Activated naive CD8-positive, alpha-beta T cell treated with anti-CD3 and anti-CD28 coated beads, Interleukin-2, amount 50 U/mL, for 24 hours (primary cell): Measurements from ENCODE around the gene TGFBR3.

ENCODE experiments used
- ATAC-seq: fragments of 150-1000 bp; cut with Tn5 transposase; one replicate; pipeline ENCODE4 v1.10.0; 2021
- DNase-seq: peaks from one replicate; pipeline ENCODE4 v3.0.0; 2021
- H3K27ac Mint-ChIP-seq: one replicate; pipeline ENCODE4 v1.8.0; 2021; ENCODE audit warnings: mild to moderate bottlenecking, mixed read lengths
- H3K27me3 Mint-ChIP-seq: one replicate; pipeline ENCODE4 v1.8.0; 2021; ENCODE audit warnings: mixed read lengths
- H3K36me3 Mint-ChIP-seq: one replicate; pipeline ENCODE4 v1.8.0; 2021; ENCODE audit warnings: low read depth, mixed read lengths
- H3K4me1 Mint-ChIP-seq: one replicate; pipeline ENCODE4 v1.8.0; 2021; ENCODE audit warnings: mixed read lengths
- H3K4me3 Mint-ChIP-seq: one replicate; pipeline ENCODE4 v1.8.0; 2021; ENCODE audit warnings: mild to moderate bottlenecking, moderate library complexity, mixed read lengths
- H3K9me3 Mint-ChIP-seq: one replicate; pipeline ENCODE4 v1.8.0; 2021; ENCODE audit warnings: mixed read lengths

The TGFBR3 gene

DNA sequence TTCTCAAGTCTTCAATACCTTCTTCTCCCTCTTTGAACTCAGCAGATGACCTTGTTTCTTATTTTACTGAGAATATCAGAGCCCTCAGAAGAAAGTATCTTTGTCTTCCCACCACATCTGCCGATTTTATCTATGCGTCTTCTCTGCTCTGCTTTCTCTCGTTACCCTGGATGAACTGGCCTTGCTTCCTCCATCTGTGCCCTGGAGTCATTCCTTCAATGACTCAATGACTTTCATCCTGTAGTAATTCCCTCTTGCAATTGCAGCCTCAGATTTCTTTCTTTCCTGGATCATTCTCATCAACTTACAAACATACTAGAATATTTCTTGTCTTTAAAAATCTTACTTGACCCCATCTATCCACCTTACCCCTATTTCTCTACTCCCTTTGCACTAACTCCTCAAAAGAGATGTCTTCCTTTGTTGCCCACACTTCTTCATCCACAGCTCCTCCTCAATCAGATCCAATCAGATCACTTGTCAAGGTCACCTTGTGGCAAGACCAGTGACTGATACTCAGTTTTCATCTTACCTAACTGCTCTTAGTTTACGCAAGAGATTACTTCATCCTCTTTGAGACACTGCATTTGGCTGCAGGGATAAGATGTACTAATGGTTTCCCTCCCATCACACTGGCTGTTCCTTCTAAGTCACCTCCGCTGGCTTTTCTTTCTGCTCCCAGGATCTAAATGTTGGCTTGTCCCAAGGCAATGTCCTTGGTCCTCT lies 8.2 kb upstream of the TGFBR3 start:
- no peak for DNase-seq
- H3K36me3 Mint-ChIP-seq, result peaks cover 4% of the 10 kb centered on the region
- H3K27me3 Mint-ChIP-seq, result peaks cover 7% of the 10 kb centered on the region
- H3K4me3 Mint-ChIP-seq, result no peak overlapping the region
- no peak for ATAC-seq
- H3K9me3 Mint-ChIP-seq, result peaks cover 5% of the 10 kb centered on the region
- H3K4me1 Mint-ChIP-seq, result peaks cover 52% of the 10 kb centered on the region
- H3K27ac Mint-ChIP-seq, result no peak overlapping the region

- H3K4me1 Mint-ChIP-seq, result peaks cover 53% of the 10 kb centered on the region
- peak overlapping the region; percentile 28 for H3K4me3 Mint-ChIP-seq
- peaks cover 4% of the 10 kb centered on the region for H3K36me3 Mint-ChIP-seq
- peaks cover 5% of the 10 kb centered on the region for H3K9me3 Mint-ChIP-seq
- ATAC-seq (peak; percentile 47), DNase-seq (no peak)
- H3K27me3 Mint-ChIP-seq, result peaks cover 15% of the 10 kb centered on the region
- peak overlapping the region; percentile 31 for H3K27ac Mint-ChIP-seq
Observed at GRCh38 chr1:91891969-91892368, 6.0 kb upstream of the TGFBR3 start.

DNA sequence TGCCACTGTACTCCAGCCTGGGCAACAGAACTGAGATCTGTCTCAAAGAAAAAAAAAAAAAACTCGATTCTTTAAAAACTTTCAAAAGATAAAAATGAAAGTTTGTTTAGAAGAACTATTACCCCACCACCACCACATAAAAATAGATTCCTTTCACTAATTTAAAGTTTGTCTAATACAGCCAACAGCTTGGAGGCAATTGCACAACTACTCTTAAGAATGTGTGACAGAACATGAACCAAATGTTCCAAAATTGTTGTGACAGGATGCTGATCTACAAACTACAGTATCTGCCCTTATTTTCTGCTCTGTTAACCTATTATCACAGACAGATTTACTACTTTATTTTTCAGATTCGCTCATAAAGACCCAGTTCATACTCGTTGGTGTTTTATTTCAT lies 5.5 kb upstream of the TGFBR3 start:
- no peak for ATAC-seq
- peak overlapping the region; percentile 31 for H3K27ac Mint-ChIP-seq
- peak overlapping the region; percentile 28 for H3K4me3 Mint-ChIP-seq
- peaks cover 57% of the 10 kb centered on the region for H3K4me1 Mint-ChIP-seq
- no peak for DNase-seq
- H3K36me3 Mint-ChIP-seq, result peaks cover 4% of the 10 kb centered on the region
- peaks cover 20% of the 10 kb centered on the region for H3K27me3 Mint-ChIP-seq
- peaks cover 5% of the 10 kb centered on the region for H3K9me3 Mint-ChIP-seq

DNA sequence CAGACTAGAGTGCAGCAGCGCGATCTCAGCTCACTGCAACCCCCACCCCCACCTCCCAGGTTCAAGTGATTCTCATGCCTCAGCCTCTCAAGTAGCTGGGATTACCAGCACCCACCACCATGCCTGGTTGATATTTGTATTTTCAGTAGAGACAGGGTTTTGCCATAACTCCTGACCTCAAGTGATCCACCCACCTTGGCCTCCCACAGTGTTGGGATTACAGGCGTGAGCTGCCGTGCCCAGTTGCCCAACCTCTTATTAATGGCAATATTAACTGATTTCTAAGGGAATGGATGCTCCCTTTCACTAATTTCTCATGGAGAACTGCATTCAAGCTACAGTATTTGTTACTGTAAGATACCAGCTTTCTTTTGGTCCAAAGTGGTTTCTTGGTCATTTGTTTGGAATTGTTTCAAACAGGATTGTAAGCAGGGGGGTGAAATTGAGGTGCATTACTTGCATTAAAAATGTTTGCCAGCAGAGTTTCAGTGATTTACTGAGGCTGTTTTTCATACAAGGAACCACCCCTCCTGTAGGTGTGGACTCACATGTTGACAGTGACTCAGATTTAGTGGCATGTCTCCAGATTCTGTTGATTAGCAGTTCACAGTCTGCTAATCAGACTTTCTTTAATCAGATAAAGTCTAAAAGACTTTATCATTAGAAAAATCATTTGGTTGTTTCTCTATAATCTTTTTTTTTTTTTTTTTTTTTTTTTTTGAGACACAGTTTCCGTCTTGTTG lies 3.9 kb upstream of the TGFBR3 start:
- ATAC-seq, result no peak
- Mint-ChIP-seq H3K27ac (no peak overlapping the region), H3K9me3 (peaks cover 5% of the 10 kb centered on the region), H3K4me1 (peaks cover 46% of the 10 kb centered on the region), H3K36me3 (no peaks in the 10 kb centered on the region), H3K27me3 (peaks cover 16% of the 10 kb centered on the region), H3K4me3 (no peak overlapping the region)
- DNase-seq, result no peak

DNA sequence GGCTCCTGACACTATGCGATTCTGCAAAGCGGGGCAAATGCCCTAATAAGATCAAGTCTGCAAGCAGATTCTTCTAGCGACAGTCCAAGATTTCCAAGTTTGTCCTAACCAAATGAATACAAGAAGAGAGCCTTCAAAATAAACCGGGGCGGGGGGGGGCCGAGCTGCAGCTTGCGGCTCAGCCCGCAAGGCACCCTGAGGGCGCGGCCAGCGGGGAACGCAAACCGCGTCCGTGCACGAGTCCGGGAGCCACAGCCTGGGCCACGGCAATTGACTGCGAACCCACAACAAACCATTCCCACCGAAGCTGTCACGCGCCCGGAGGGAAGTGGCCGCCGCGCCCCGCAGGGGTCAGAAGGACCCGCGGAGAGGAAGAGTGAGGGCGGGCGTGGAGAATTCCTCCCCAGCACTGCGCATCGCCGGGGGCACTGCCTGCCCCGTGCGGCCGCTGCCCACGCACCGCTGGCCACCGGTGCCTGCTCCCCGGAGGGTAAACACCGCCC lies 687 bp downstream of the TGFBR3 start:
- peak overlapping the region; percentile 89 for H3K27ac Mint-ChIP-seq
- H3K9me3 Mint-ChIP-seq, result no peaks in the 10 kb centered on the region
- peaks cover 19% of the 10 kb centered on the region for H3K27me3 Mint-ChIP-seq
- ATAC-seq (no peak), DNase-seq (peak; percentile 31)
- peak overlapping the region; percentile 87 for H3K4me3 Mint-ChIP-seq
- H3K4me1 Mint-ChIP-seq, result peaks cover 49% of the 10 kb centered on the region
- H3K36me3 Mint-ChIP-seq, result no peaks in the 10 kb centered on the region

DNA sequence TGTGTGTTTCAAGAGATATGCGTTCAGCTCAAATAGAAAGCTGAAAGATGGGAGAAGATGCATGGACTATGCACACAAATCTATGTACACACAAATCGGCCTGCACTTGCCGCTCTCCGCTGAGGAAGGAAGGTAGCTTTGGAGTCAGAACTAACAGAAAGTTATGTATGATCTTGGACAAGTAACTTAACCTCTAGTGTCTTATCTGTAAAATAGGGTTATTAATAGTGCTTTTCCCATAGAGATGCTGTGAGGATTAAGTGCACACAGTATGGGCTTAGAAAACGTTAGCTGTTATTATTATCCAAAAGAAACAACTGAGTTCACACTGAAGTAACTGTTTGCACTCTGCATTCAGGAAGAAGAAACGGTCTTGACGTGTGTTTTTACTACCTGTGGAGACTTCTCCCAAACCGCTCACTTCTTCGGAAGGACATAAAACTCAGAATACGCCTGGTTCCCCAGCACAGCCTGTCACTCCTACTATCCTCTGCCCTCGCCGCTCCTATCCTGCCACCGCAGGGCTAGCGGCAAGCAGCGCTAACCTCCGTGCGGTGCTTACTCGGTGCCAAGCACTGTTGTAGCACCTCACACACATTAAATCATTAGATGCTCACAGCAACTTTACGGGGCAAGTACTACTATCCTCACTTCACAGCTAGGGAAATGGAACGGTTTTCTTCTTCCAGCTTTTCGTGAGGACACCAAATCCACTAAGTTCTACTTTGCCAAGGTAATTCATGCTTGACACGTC lies 1.3 kb downstream of the TGFBR3 start:
- Mint-ChIP-seq H3K27me3 (peaks cover 19% of the 10 kb centered on the region), H3K27ac (peak overlapping the region; percentile 89), H3K36me3 (no peaks in the 10 kb centered on the region), H3K4me3 (peak overlapping the region; percentile 87), H3K9me3 (no peaks in the 10 kb centered on the region), H3K4me1 (peaks cover 47% of the 10 kb centered on the region)
- ATAC-seq, result peak; percentile 56
- DNase-seq, result peak; percentile 47

GRCh38 chr1:91883470-91883869 lies 2.5 kb downstream of the TGFBR3 start:
- ATAC-seq, result no peak
- Mint-ChIP-seq H3K9me3 (no peaks in the 10 kb centered on the region), H3K36me3 (no peaks in the 10 kb centered on the region), H3K27me3 (peaks cover 16% of the 10 kb centered on the region), H3K27ac (peak overlapping the region; percentile 43), H3K4me1 (peaks cover 52% of the 10 kb centered on the region), H3K4me3 (peak overlapping the region; percentile 87)
- DNase-seq, result no peak

- Mint-ChIP-seq H3K4me1 (peaks cover 70% of the 10 kb centered on the region), H3K9me3 (no peaks in the 10 kb centered on the region), H3K27ac (no peak overlapping the region), H3K4me3 (no peak overlapping the region), H3K36me3 (no peaks in the 10 kb centered on the region), H3K27me3 (peaks cover 2% of the 10 kb centered on the region)
- DNase-seq (no peak), ATAC-seq (no peak)
Observed at GRCh38 chr1:91881280-91881679, 4.7 kb downstream of the TGFBR3 start.

DNA sequence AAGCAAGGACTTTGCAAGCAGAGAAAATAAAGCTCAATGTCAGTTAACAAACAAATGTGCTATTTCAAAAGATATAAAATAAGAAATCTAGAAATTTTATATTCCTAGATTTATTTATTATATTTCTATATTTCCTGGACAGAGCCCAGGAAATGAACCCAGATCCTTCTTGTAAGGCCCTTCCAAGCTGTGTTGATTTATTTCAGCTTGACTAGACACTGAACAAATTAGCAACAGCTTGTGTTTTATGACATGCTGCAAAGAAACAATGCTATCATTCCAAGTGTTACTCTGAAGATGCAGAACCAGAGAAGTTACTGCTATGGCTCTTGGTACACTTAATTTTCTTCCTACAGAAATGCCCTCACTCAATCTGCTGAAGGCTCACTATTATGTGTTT lies 6.2 kb downstream of the TGFBR3 start:
- ATAC-seq (no peak), DNase-seq (no peak)
- Mint-ChIP-seq H3K4me3 (no peak overlapping the region), H3K9me3 (no peaks in the 10 kb centered on the region), H3K27ac (peak overlapping the region; percentile 63), H3K36me3 (no peaks in the 10 kb centered on the region), H3K27me3 (peaks cover 2% of the 10 kb centered on the region), H3K4me1 (peaks cover 80% of the 10 kb centered on the region)

GRCh38 chr1:91877574-91878208 lies 8.3 kb downstream of the TGFBR3 start:
- peaks cover 77% of the 10 kb centered on the region for H3K4me1 Mint-ChIP-seq
- no peak for DNase-seq
- H3K4me3 Mint-ChIP-seq, result peak overlapping the region; percentile 75
- H3K9me3 Mint-ChIP-seq, result no peaks in the 10 kb centered on the region
- peak; percentile 50 for ATAC-seq
- H3K27ac Mint-ChIP-seq, result peak overlapping the region; percentile 95
- H3K27me3 Mint-ChIP-seq, result peaks cover 4% of the 10 kb centered on the region
- no peaks in the 10 kb centered on the region for H3K36me3 Mint-ChIP-seq

DNA sequence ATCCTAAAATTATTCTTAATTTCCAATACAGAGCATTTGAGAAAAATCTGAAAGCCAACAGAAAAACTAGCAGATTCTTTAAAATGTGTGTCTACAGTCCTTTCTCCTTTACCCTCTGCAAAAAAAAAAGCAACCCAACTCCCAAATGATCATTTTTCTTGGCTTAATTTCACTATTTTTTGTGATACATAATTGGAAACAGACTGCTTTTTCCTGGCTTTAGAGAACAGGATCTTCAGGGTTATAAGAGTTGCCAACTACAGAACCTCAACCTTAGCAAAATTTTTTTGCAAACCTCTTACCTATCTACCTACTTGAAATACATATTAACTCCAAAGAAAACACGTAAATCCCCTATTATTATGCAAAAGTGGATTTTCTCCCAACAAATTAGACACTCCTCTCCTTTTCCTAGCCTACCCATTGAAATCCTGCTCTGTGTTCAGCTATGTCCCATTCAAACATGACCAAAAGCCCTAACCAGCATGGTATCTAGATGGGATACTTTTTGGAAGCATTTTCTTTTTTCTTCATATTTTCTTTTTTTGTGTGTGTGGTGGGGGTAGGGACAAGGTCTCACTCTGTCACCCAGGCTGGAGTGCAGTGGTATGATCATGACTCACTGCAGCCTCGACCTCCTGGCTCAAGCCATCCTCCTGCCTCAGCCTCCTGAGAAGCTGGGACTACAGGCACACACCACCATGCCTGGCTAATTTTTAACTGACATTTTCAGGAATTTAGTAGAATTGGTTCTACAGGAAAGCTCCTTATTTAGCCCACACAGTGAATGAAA lies 9.0 kb downstream of the TGFBR3 start:
- ATAC-seq, result no peak
- Mint-ChIP-seq H3K27me3 (peaks cover 4% of the 10 kb centered on the region), H3K36me3 (no peaks in the 10 kb centered on the region), H3K27ac (peak overlapping the region; percentile 95), H3K9me3 (no peaks in the 10 kb centered on the region), H3K4me1 (peaks cover 84% of the 10 kb centered on the region), H3K4me3 (peak overlapping the region; percentile 75)
- no peak for DNase-seq

DNA sequence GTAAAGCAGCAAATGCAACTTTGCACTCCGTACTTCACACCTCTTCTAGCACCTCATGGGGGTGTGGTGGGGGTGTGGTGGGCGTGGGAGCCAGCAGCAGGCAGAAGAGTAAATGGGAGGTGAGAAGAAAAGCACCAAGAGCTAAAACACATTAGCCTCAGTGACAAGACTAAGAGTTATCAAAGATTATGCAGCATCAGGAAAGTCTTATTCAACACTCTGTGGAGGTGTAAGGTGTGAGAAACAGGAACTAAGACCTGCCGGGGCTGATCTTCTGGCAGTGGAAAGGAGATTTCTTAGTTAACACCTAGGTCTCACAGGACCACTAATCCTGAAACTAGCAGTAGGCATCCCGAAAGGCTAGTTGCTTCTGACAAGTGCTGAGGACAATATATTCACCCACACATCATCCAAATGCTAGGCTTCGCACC lies 9.9 kb downstream of the TGFBR3 start:
- H3K9me3 Mint-ChIP-seq, result no peaks in the 10 kb centered on the region

DNA sequence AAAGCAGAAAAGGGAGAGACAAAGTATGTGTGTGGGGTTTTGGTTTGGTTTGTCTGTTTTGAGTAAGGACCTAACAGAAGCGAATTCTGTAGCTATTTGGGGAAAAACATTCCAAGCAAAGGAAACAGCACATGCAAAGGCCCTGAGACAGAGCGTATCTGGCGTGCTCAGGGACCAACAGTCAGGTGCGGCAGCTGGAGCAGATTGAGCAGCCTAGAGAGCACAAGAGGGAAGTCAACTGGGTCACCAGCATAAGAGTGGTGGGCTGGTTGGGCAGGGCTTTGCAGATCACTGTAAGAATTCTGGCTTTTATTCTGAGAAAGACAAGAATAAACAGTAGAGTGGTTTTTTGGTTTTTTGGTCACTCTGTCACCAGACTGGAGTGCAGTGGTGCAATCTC lies 11.8 kb downstream of the TGFBR3 start:
- ATAC-seq, result no peak
- Mint-ChIP-seq H3K4me1 (peaks cover 83% of the 10 kb centered on the region), H3K27me3 (peaks cover 4% of the 10 kb centered on the region), H3K9me3 (no peaks in the 10 kb centered on the region), H3K4me3 (no peak overlapping the region), H3K27ac (no peak overlapping the region), H3K36me3 (no peaks in the 10 kb centered on the region)
- no peak for DNase-seq

More for the DNA sequence above, 9.9 kb downstream of the TGFBR3 start:
- H3K27me3 Mint-ChIP-seq, result peaks cover 4% of the 10 kb centered on the region
- peak overlapping the region; percentile 95 for H3K27ac Mint-ChIP-seq
- no peaks in the 10 kb centered on the region for H3K36me3 Mint-ChIP-seq
- DNase-seq (peak; percentile 60), ATAC-seq (peak; percentile 88)
- peaks cover 87% of the 10 kb centered on the region for H3K4me1 Mint-ChIP-seq
- H3K4me3 Mint-ChIP-seq, result no peak overlapping the region
